ENCODE measurements around the gene ARHGEF1.
A peak's percentile ranks its signal among the peaks of the same experiment; 100 is the strongest.

The ARHGEF1 gene

GRCh38 chr19:41850381-41850780 lies 32.6 kb upstream of the ARHGEF1 start:
- Histone ChIP-seq H3K9me3 (ENCODE audit: control insufficient read depth, low read depth, low read length) (no peaks in the 10 kb centered on the region), H3K9ac (ENCODE audit: low read length) (no peak overlapping the region), H3K4me3 (ENCODE audit: low read length) (no peak overlapping the region), H3K36me3 (ENCODE audit: control insufficient read depth, low read depth, low read length) (no peaks in the 10 kb centered on the region), H3K27ac (ENCODE audit: low read length) (no peak overlapping the region), H3K27me3 (ENCODE audit: control insufficient read depth, insufficient read depth, low read length) (no peaks in the 10 kb centered on the region), H3K4me1 (ENCODE audit: control insufficient read depth, low read depth, low read length) (no peaks in the 10 kb centered on the region)

- Histone ChIP-seq H3K4me1 (ENCODE audit: control insufficient read depth, low read depth, low read length) (no peaks in the 10 kb centered on the region), H3K36me3 (ENCODE audit: control insufficient read depth, low read depth, low read length) (no peaks in the 10 kb centered on the region), H3K4me3 (ENCODE audit: low read length) (no peak overlapping the region), H3K27me3 (ENCODE audit: control insufficient read depth, insufficient read depth, low read length) (no peaks in the 10 kb centered on the region), H3K9me3 (ENCODE audit: control insufficient read depth, low read depth, low read length) (no peaks in the 10 kb centered on the region), H3K27ac (ENCODE audit: low read length) (no peak overlapping the region), H3K9ac (ENCODE audit: low read length) (no peak overlapping the region)
Measured at GRCh38 chr19:41851456-41851855, 31.5 kb upstream of the ARHGEF1 start.

GRCh38 chr19:41853344-41853743 lies 29.6 kb upstream of the ARHGEF1 start:
- Histone ChIP-seq H3K27me3 (ENCODE audit: control insufficient read depth, insufficient read depth, low read length) (no peaks in the 10 kb centered on the region), H3K4me3 (ENCODE audit: low read length) (no peak overlapping the region), H3K36me3 (ENCODE audit: control insufficient read depth, low read depth, low read length) (no peaks in the 10 kb centered on the region), H3K27ac (ENCODE audit: low read length) (no peak overlapping the region), H3K9ac (ENCODE audit: low read length) (no peak overlapping the region), H3K4me1 (ENCODE audit: control insufficient read depth, low read depth, low read length) (no peaks in the 10 kb centered on the region), H3K9me3 (ENCODE audit: control insufficient read depth, low read depth, low read length) (no peaks in the 10 kb centered on the region)

- Histone ChIP-seq H3K9me3 (ENCODE audit: control insufficient read depth, low read depth, low read length) (no peaks in the 10 kb centered on the region), H3K27ac (ENCODE audit: low read length) (no peak overlapping the region), H3K27me3 (ENCODE audit: control insufficient read depth, insufficient read depth, low read length) (no peaks in the 10 kb centered on the region), H3K4me3 (ENCODE audit: low read length) (no peak overlapping the region), H3K36me3 (ENCODE audit: control insufficient read depth, low read depth, low read length) (no peaks in the 10 kb centered on the region), H3K4me1 (ENCODE audit: control insufficient read depth, low read depth, low read length) (no peaks in the 10 kb centered on the region), H3K9ac (ENCODE audit: low read length) (no peak overlapping the region)
Measured at GRCh38 chr19:41853768-41854167, 29.2 kb upstream of the ARHGEF1 start.

- Histone ChIP-seq H3K4me3 (ENCODE audit: low read length) (peak overlapping the region; percentile 31), H3K27me3 (ENCODE audit: control insufficient read depth, insufficient read depth, low read length) (no peaks in the 10 kb centered on the region), H3K4me1 (ENCODE audit: control insufficient read depth, low read depth, low read length) (peaks cover 18% of the 10 kb centered on the region), H3K27ac (ENCODE audit: low read length) (no peak overlapping the region), H3K9ac (ENCODE audit: low read length) (peak overlapping the region; percentile 26), H3K36me3 (ENCODE audit: control insufficient read depth, low read depth, low read length) (peaks cover 35% of the 10 kb centered on the region), H3K9me3 (ENCODE audit: control insufficient read depth, low read depth, low read length) (no peaks in the 10 kb centered on the region)
Measured at GRCh38 chr19:41859213-41859617, 23.8 kb upstream of the ARHGEF1 start.

GRCh38 chr19:41859618-41860418 lies 23.2 kb upstream of the ARHGEF1 start, which contains the start of gene RPS19:
Gene RPS19, plus strand, starts transcription at chr19:41860255. Its CDS starts 520 bp downstream, at chr19:41860775.
- Histone ChIP-seq H3K9me3 (ENCODE audit: control insufficient read depth, low read depth, low read length) (no peaks in the 10 kb centered on the region), H3K27ac (ENCODE audit: low read length) (peak within 1 kb of the TSS; percentile 61), H3K4me1 (ENCODE audit: control insufficient read depth, low read depth, low read length) (peaks cover 18% of the 10 kb centered on the region), H3K27me3 (ENCODE audit: control insufficient read depth, insufficient read depth, low read length) (no peaks in the 10 kb centered on the region), H3K4me3 (ENCODE audit: low read length) (peak within 1 kb of the TSS; percentile 95), H3K36me3 (ENCODE audit: control insufficient read depth, low read depth, low read length) (peaks cover 41% of the 10 kb centered on the region), H3K9ac (ENCODE audit: low read length) (peak within 1 kb of the TSS; percentile 94)

DNA sequence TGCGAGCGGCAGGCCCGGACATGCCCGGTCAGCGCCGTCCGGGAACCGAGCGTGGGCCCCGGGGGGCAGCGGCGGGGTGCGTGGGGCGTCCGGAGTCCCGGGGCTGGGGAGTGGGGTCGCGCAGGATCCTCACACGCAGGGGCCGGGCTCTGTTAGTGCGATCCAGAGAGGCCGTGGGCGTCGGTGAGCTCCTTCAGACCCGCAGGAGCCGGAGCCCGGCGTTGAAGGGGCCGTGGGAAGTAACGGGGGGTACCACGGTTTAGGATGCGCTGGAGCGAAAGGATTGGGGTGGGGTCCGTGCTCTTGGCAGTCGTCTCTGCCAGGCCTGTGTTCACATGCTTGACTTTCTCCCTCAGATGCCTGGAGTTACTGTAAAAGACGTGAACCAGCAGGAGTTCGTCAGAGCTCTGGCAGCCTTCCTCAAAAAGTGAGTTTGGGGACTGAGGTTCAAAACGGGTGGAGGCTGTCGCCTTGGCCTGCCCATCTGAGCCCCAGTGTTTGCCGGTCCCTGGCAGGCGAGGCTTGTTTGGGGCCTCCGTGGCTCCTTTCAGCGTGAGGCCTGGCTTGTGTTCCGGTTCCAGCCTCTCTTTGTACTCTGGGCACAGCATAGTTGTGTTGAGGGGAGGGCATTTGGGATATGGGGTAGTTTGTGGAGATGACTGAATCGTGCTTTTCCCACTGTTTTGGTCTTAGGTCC lies 22.4 kb upstream of the ARHGEF1 start:
- Histone ChIP-seq H3K36me3 (ENCODE audit: control insufficient read depth, low read depth, low read length) (peaks cover 48% of the 10 kb centered on the region), H3K9ac (ENCODE audit: low read length) (peak overlapping the region; percentile 94), H3K4me3 (ENCODE audit: low read length) (peak overlapping the region; percentile 95), H3K4me1 (ENCODE audit: control insufficient read depth, low read depth, low read length) (peaks cover 18% of the 10 kb centered on the region), H3K27ac (ENCODE audit: low read length) (peak overlapping the region; percentile 61), H3K9me3 (ENCODE audit: control insufficient read depth, low read depth, low read length) (no peaks in the 10 kb centered on the region), H3K27me3 (ENCODE audit: control insufficient read depth, insufficient read depth, low read length) (no peaks in the 10 kb centered on the region)

GRCh38 chr19:41861116-41861768 lies 21.7 kb upstream of the ARHGEF1 start:
- Histone ChIP-seq H3K27me3 (ENCODE audit: control insufficient read depth, insufficient read depth, low read length) (no peaks in the 10 kb centered on the region), H3K9me3 (ENCODE audit: control insufficient read depth, low read depth, low read length) (no peaks in the 10 kb centered on the region), H3K36me3 (ENCODE audit: control insufficient read depth, low read depth, low read length) (peaks cover 52% of the 10 kb centered on the region), H3K27ac (ENCODE audit: low read length) (peak overlapping the region; percentile 61), H3K9ac (ENCODE audit: low read length) (peak overlapping the region; percentile 94), H3K4me3 (ENCODE audit: low read length) (peak overlapping the region; percentile 95), H3K4me1 (ENCODE audit: control insufficient read depth, low read depth, low read length) (peaks cover 18% of the 10 kb centered on the region)

GRCh38 chr19:41861846-41862245 lies 21.1 kb upstream of the ARHGEF1 start:
- Histone ChIP-seq H3K4me1 (ENCODE audit: control insufficient read depth, low read depth, low read length) (peaks cover 18% of the 10 kb centered on the region), H3K9ac (ENCODE audit: low read length) (peak overlapping the region; percentile 94), H3K36me3 (ENCODE audit: control insufficient read depth, low read depth, low read length) (peaks cover 57% of the 10 kb centered on the region), H3K9me3 (ENCODE audit: control insufficient read depth, low read depth, low read length) (no peaks in the 10 kb centered on the region), H3K4me3 (ENCODE audit: low read length) (peak overlapping the region; percentile 95), H3K27ac (ENCODE audit: low read length) (no peak overlapping the region), H3K27me3 (ENCODE audit: control insufficient read depth, insufficient read depth, low read length) (no peaks in the 10 kb centered on the region)

- H3K36me3 ChIP-seq (ENCODE audit: control insufficient read depth, low read depth, low read length) = peaks cover 64% of the 10 kb centered on the region
- no peaks in the 10 kb centered on the region for H3K9me3 ChIP-seq (ENCODE audit: control insufficient read depth, low read depth, low read length)
- H3K4me3 ChIP-seq (ENCODE audit: low read length) = peak overlapping the region; percentile 21
- H3K27me3 ChIP-seq (ENCODE audit: control insufficient read depth, insufficient read depth, low read length) = no peaks in the 10 kb centered on the region
- peaks cover 18% of the 10 kb centered on the region for H3K4me1 ChIP-seq (ENCODE audit: control insufficient read depth, low read depth, low read length)
- no peak overlapping the region for H3K27ac ChIP-seq (ENCODE audit: low read length)
- H3K9ac ChIP-seq (ENCODE audit: low read length) = peak overlapping the region; percentile 94
Measured at GRCh38 chr19:41862445-41862986, 20.5 kb upstream of the ARHGEF1 start.

DNA sequence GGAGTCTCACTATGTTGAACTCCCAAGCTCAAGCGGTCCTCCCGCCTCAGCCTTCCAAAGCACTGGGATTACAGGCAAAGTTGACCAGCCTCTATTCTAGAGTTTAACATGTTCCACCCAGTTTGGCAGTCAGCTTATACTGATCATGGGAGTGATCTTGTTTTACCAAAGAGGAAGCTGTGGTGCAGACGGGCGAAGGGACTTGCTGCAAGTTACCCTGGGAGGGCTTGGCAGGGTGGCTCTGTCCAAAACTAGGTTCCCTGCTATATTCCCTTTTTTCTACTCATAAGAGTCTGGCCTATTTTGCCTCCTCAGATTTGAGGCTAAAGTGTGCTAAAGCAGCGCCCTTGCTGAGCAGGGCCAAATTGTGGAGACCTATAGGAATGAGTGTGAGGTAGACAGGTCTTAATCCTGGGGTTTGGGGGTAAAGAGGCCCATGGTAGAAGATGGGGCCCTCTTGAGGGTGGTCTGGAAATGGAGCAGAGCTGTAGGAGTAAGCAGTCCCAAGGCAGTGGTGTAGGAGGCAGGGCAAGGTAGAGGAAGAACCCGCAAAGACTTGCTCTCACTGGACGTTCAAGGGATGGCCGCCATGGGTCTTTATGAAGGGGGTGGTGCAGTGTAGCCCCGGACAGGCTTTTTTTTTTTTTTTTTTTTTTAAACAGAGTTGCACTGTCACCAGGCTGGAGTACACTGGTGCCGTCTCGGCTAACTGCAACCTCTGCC lies 19.6 kb upstream of the ARHGEF1 start:
- H3K27me3 ChIP-seq (ENCODE audit: control insufficient read depth, insufficient read depth, low read length) = no peaks in the 10 kb centered on the region
- peaks cover 18% of the 10 kb centered on the region for H3K4me1 ChIP-seq (ENCODE audit: control insufficient read depth, low read depth, low read length)
- H3K9ac ChIP-seq (ENCODE audit: low read length) = peak overlapping the region; percentile 13
- no peak overlapping the region for H3K4me3 ChIP-seq (ENCODE audit: low read length)
- H3K9me3 ChIP-seq (ENCODE audit: control insufficient read depth, low read depth, low read length) = no peaks in the 10 kb centered on the region
- H3K36me3 ChIP-seq (ENCODE audit: control insufficient read depth, low read depth, low read length) = peaks cover 72% of the 10 kb centered on the region
- no peak overlapping the region for H3K27ac ChIP-seq (ENCODE audit: low read length)
